ENCODE results near the gene MYCN. TPM values are rescaled to one million over a fixed set of nuclear protein-coding genes. Genes with fewer than 3 reads are reported as not detected.

MYCN gene
- total RNA-seq, 4 donors from 2014 or later = 0.21 to 0.95 (median 0.33) TPM

DNA sequence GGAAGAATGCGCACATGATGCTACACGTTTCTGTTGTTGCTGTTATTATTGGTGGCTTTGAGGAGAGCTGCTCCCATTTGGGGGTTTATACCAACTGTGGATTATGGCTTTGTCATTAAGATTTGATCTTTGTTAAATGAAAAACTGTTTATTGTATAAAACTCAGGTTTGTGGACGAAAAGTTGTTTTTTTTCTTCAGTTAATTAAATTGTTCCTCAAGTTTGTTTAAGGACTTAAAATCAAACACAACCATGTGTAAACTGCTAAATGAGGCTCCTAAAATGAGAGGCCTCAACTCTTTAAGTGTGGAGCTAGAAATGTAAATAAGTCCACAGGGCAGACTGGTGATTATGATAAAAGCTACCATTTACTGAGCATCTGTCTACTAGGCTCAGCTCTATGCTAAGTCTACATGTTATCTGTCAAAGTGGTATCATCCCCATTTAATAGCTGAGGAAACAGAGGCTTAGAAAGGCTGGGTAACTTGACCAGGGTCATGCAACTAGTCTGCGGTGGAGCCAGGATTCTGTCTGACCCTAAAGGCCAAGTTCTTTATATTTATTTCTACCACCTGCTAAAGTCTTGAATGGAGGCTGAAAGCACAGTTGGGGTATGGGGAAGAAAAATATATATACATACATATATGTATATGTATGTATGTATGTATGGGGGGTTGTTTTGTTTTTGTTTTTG lies 4.1 kb downstream of the MYCN start:
- intact Hi-C loops (cut with DNase I) = loop anchor here (10.0 kb wide), 3 partner anchors 300 to 560 kb away; no protein-coding TSS in a partner anchor
- DNase-seq = no peak
- Histone ChIP-seq H3K27me3 (peaks cover 0 to 41% (median 12%) of the 10 kb centered on the region in 4 donors), H3K36me3 (no peaks in the 10 kb centered on the region), H3K4me1 (peaks cover 29 to 46% (median 38%) of the 10 kb centered on the region in 3 donors), H3K27ac (no peak overlapping the region), H3K4me3 (no peak overlapping the region), H3K9me3 (no peaks in the 10 kb centered on the region)
- TF ChIP-seq POLR2A (IDR thresholded peaks at IDR 0.05) = no peak
- TF ChIP-seq, protein P1, sequence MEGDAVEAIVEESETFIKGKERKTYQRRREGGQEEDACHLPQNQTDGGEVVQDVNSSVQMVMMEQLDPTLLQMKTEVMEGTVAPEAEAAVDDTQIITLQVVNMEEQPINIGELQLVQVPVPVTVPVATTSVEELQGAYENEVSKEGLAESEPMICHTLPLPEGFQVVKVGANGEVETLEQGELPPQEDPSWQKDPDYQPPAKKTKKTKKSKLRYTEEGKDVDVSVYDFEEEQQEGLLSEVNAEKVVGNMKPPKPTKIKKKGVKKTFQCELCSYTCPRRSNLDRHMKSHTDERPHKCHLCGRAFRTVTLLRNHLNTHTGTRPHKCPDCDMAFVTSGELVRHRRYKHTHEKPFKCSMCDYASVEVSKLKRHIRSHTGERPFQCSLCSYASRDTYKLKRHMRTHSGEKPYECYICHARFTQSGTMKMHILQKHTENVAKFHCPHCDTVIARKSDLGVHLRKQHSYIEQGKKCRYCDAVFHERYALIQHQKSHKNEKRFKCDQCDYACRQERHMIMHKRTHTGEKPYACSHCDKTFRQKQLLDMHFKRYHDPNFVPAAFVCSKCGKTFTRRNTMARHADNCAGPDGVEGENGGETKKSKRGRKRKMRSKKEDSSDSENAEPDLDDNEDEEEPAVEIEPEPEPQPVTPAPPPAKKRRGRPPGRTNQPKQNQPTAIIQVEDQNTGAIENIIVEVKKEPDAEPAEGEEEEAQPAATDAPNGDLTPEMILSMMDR (IDR thresholded peaks at IDR 0.05) = no peak
- WGBS, 2 donors = 49 to 78% methylated on average over 4 of the region's 4 CpGs

DNA sequence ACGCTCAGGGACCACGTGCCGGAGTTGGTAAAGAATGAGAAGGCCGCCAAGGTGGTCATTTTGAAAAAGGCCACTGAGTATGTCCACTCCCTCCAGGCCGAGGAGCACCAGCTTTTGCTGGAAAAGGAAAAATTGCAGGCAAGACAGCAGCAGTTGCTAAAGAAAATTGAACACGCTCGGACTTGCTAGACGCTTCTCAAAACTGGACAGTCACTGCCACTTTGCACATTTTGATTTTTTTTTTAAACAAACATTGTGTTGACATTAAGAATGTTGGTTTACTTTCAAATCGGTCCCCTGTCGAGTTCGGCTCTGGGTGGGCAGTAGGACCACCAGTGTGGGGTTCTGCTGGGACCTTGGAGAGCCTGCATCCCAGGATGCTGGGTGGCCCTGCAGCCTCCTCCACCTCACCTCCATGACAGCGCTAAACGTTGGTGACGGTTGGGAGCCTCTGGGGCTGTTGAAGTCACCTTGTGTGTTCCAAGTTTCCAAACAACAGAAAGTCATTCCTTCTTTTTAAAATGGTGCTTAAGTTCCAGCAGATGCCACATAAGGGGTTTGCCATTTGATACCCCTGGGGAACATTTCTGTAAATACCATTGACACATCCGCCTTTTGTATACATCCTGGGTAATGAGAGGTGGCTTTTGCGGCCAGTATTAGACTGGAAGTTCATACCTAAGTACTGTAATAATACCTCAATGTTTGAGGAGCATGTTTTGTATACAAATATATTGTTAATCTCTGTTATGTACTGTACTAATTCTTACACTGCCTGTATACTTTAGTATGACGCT lies 5.8 kb downstream of the MYCN start:
- no peak overlapping the region for H3K27ac ChIP-seq
- peaks cover 13 to 29% (median 21%) of the 10 kb centered on the region in 3 donors for H3K4me1 ChIP-seq
- peaks cover 0 to 24% (median 7%) of the 10 kb centered on the region in 4 donors for H3K27me3 ChIP-seq
- WGBS, 2 donors = 84 to 86% methylated on average over 16 of the region's 17 CpGs
- no peak for TF ChIP-seq POLR2A (IDR thresholded peaks at IDR 0.05)
- TF ChIP-seq, protein P1 (IDR thresholded peaks at IDR 0.05) = no peak
- intact Hi-C loops (cut with DNase I) = loop anchor here (10.0 kb wide), 3 partner anchors 301 to 559 kb away; no protein-coding TSS in a partner anchor
- no peaks in the 10 kb centered on the region for H3K36me3 ChIP-seq
- no peak overlapping the region for H3K4me3 ChIP-seq
- no peak for DNase-seq
- H3K9me3 ChIP-seq = no peaks in the 10 kb centered on the region

DNA sequence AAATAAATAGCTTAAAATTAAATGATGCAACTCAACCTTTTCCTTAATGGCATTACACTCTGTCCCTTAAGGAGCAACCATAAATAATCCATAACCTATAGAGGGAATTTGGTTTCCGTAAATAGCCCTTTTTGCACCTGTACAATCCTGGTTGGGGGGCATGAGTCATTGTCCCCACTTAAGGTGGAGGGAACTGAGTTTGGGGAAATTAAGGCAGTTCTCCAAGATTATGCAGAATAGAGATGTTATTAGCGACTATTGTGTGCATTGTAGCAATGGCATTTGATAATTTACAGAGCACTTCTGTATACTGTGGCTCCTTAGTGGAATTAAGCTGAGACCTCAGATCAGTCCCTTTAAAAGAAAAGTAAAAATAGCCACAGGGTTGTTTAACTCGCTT lies 6.6 kb downstream of the MYCN start:
- H3K9me3 ChIP-seq = no peaks in the 10 kb centered on the region
- H3K27me3 ChIP-seq = peaks cover 0 to 16% (median 2%) of the 10 kb centered on the region in 4 donors
- H3K4me1 ChIP-seq = peaks cover 7 to 21% (median 13%) of the 10 kb centered on the region in 3 donors
- 62 to 78% methylated on average over 3 of the region's 3 CpGs for WGBS, 2 donors
- H3K36me3 ChIP-seq = no peaks in the 10 kb centered on the region
- intact Hi-C loops (cut with DNase I) = loop anchor here (10.0 kb wide), 3 partner anchors 302 to 558 kb away; no protein-coding TSS in a partner anchor
- no peak for TF ChIP-seq POLR2A (IDR thresholded peaks at IDR 0.05)
- TF ChIP-seq, protein P1 (IDR thresholded peaks at IDR 0.05) = no peak
- no peak for DNase-seq
- H3K27ac ChIP-seq = no peak overlapping the region
- H3K4me3 ChIP-seq = no peak overlapping the region

DNA sequence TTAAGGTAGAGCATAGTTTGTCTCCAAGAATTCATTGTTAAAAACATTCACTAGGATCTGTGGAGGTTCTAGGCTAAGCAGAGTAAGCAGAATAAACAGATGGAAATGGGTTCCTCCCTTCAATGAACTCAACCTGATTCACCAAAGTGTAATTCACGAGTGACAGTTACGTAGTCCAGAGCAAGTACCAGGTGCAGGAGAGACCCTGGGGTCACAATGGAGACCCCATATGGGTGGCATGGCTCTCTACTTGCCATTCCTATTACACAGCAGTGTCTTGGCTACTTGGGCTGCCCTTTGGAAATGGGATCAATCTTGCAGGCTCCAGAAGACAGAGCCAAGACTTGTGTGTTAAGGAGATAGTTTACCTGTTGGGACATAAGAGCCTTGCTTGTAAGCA lies 7.1 kb downstream of the MYCN start:
- WGBS, 2 donors = 84 to 94% methylated on average over 2 of the region's 2 CpGs
- intact Hi-C loops (cut with DNase I) = loop anchor here (10.0 kb wide), 3 partner anchors 303 to 557 kb away; no protein-coding TSS in a partner anchor
- no peak overlapping the region for H3K27ac ChIP-seq
- H3K9me3 ChIP-seq = no peaks in the 10 kb centered on the region
- H3K4me3 ChIP-seq = no peak overlapping the region
- no peak for TF ChIP-seq POLR2A (IDR thresholded peaks at IDR 0.05)
- TF ChIP-seq, protein P1 (IDR thresholded peaks at IDR 0.05) = no peak
- H3K36me3 ChIP-seq = no peaks in the 10 kb centered on the region
- peaks cover 3 to 17% (median 11%) of the 10 kb centered on the region in 3 donors for H3K4me1 ChIP-seq
- DNase-seq = no peak
- H3K27me3 ChIP-seq = peaks cover 0 to 11% (median 0%) of the 10 kb centered on the region in 4 donors

DNA sequence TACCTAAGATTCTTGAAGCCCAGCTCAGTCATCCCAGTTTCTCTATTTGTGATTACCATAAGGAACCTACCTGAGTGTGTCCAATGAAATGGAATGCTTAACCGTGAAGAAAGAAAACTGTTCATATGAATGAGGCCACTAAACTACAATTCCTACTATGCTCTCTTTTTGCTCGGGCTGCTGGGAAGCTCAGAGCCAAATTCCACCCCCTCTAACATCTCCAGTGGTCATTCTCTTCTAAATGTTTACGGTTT lies 8.3 kb downstream of the MYCN start:
- Histone ChIP-seq H3K4me3 (no peak overlapping the region), H3K9me3 (no peaks in the 10 kb centered on the region), H3K27ac (no peak overlapping the region), H3K36me3 (no peaks in the 10 kb centered on the region), H3K27me3 (no peaks in the 10 kb centered on the region), H3K4me1 (peaks cover 0 to 5% (median 3%) of the 10 kb centered on the region in 3 donors)
- TF ChIP-seq, protein P1 (IDR thresholded peaks at IDR 0.05) = no peak
- TF ChIP-seq POLR2A (IDR thresholded peaks at IDR 0.05) = no peak
- WGBS, 2 donors = 79 to 94% methylated on average over 3 of the region's 3 CpGs
- DNase-seq = no peak
- intact Hi-C loops (cut with DNase I) = loop anchor here (10.0 kb wide), 3 partner anchors 304 to 556 kb away; no protein-coding TSS in a partner anchor

Measured in esophagus squamous epithelium (tissue), 5 donors.